Measurements from ENCODE around the gene DYDC2. TPM values are rescaled to one million over a fixed set of nuclear protein-coding genes. Genes with fewer than 3 reads are reported as not detected.

Gene DYDC2
- total RNA-seq, 4 donors from 2014 or later = not detected

GRCh38 chr10:80400136-80400804, 43.7 kb downstream of the DYDC2 start:
- ATAC-seq (no peak), DNase-seq (no peak)
- Histone ChIP-seq H3K9me3 (no peaks in the 10 kb centered on the region), H3K36me3 (no peaks in the 10 kb centered on the region), H3K27me3 (no peaks in the 10 kb centered on the region), H3K27ac (no peak overlapping the region), H3K4me3 (no peak overlapping the region), H3K4me1 (peaks cover 0 to 2% of the 10 kb centered on the region in 2 donors)
- no peak for TF ChIP-seq CTCF (IDR thresholded peaks at IDR 0.05 in 4 of 5, conservative IDR thresholded peaks at IDR 0.05 in 1 of 5)
- TF ChIP-seq POLR2A (IDR thresholded peaks at IDR 0.05) = no peak
- in situ Hi-C loops (cut with MboI; ENCODE audit: low sequenced_read_pairs in 4 of 4) = no loop called here
- intact Hi-C loops (cut with DNase I; ENCODE audit: low total_unique reads) = no loop called here

DNA sequence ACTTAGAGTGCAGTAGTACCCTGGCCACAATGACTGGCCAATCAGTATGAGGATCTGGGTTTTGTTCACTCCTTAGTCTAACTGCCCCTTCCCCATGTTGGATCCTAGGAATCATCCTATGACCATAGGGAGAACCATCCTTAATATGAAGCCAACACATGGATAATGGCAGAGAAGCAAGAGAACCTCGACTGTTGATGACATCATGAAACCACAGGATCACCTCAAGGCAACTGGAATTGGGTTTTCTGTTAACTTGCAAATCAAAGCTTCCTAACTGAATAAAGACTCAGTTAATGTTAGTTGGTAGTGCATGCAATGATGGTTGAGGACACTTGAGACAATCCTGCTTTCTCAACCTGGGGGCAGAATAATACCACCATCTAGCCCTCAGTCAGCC, 48.5 kb downstream of the DYDC2 start:
- intact Hi-C loops (cut with DNase I; ENCODE audit: low total_unique reads) (loop anchor here (5.0 kb wide), 1 partner anchor 47 kb away; the partner anchor contains the start of gene TSPAN14), in situ Hi-C loops (cut with MboI; ENCODE audit: low sequenced_read_pairs in 4 of 4) (no loop called here)
- H3K27ac ChIP-seq = peak overlapping the region in 3 of 4 donors; percentile 30 to 79 (median 56)

GRCh38 chr10:80405626-80406025, 49.0 kb downstream of the DYDC2 start:
- Histone ChIP-seq H3K27me3 (no peaks in the 10 kb centered on the region), H3K4me1 (peaks cover 20 to 22% of the 10 kb centered on the region in 2 donors), H3K27ac (peak overlapping the region; percentile 30 to 79 (median 46)), H3K9me3 (no peaks in the 10 kb centered on the region), H3K36me3 (no peaks in the 10 kb centered on the region), H3K4me3 (no peak overlapping the region)
- TF ChIP-seq CTCF (IDR thresholded peaks at IDR 0.05 in 4 of 5, conservative IDR thresholded peaks at IDR 0.05 in 1 of 5) (no peak), POLR2A (IDR thresholded peaks at IDR 0.05) (no peak)
- in situ Hi-C loops (cut with MboI; ENCODE audit: low sequenced_read_pairs in 4 of 4) = no loop called here
- intact Hi-C loops (cut with DNase I; ENCODE audit: low total_unique reads) = loop anchor here (5.0 kb wide), 1 partner anchor 47 kb away; the partner anchor contains the start of gene TSPAN14
- ATAC-seq (peak in 1 of 2 donors; percentile 67), DNase-seq (no peak)

More for the DNA sequence above, 48.5 kb downstream of the DYDC2 start:
- ATAC-seq (no peak), DNase-seq (no peak)
- no peaks in the 10 kb centered on the region for H3K36me3 ChIP-seq
- H3K9me3 ChIP-seq = no peaks in the 10 kb centered on the region
- H3K4me1 ChIP-seq = peaks cover 15 to 18% of the 10 kb centered on the region in 2 donors
- no peak overlapping the region for H3K4me3 ChIP-seq
- no peaks in the 10 kb centered on the region for H3K27me3 ChIP-seq
- no peak for TF ChIP-seq POLR2A (IDR thresholded peaks at IDR 0.05)
- TF ChIP-seq CTCF (IDR thresholded peaks at IDR 0.05 in 4 of 5, conservative IDR thresholded peaks at IDR 0.05 in 1 of 5) = no peak

GRCh38 chr10:80406204-80406603, 49.6 kb downstream of the DYDC2 start:
- H3K4me3 ChIP-seq = no peak overlapping the region
- H3K36me3 ChIP-seq = no peaks in the 10 kb centered on the region
- peaks cover 20 to 25% of the 10 kb centered on the region in 2 donors for H3K4me1 ChIP-seq
- DNase-seq (no peak), ATAC-seq (no peak)
- H3K27me3 ChIP-seq = no peaks in the 10 kb centered on the region
- H3K27ac ChIP-seq = peak overlapping the region; percentile 30 to 79 (median 46)
- in situ Hi-C loops (cut with MboI; ENCODE audit: low sequenced_read_pairs in 4 of 4) = no loop called here
- no peaks in the 10 kb centered on the region for H3K9me3 ChIP-seq
- intact Hi-C loops (cut with DNase I; ENCODE audit: low total_unique reads) = loop anchor here (5.0 kb wide), 1 partner anchor 46 kb away; the partner anchor contains the start of gene TSPAN14
- TF ChIP-seq CTCF (IDR thresholded peaks at IDR 0.05 in 4 of 5, conservative IDR thresholded peaks at IDR 0.05 in 1 of 5) (no peak), POLR2A (IDR thresholded peaks at IDR 0.05) (no peak)

Data from gastrocnemius medialis (tissue), 4 donors.